Liver (tissue), 9 donors: ENCODE results near the gene ZW10. TPM values are rescaled to one million over a fixed set of nuclear protein-coding genes. Genes with fewer than 3 reads are reported as not detected.

Experiments
- DNase-seq: peaks from one replicate; pipeline ENCODE4 v3.0.0-alpha.2; 2017; ENCODE audit warnings: low spot score
- H3K27ac ChIP-seq, 2 donors: one replicate each; pipeline ENCODE4 v1.7.0; 2013; ENCODE audit warnings: inconsistent platforms in 2 of 2, low read length in 2 of 2, control low read depth in 1 of 2, low read depth in 1 of 2, mild to moderate bottlenecking in 1 of 2
- H3K27me3 ChIP-seq, 4 donors: one replicate each; pipeline versions ENCODE4 v1.6.1 to v1.7.0; 2013; ENCODE audit warnings: low read length in 3 of 4, inconsistent platforms in 1 of 4, mild to moderate bottlenecking in 1 of 4, moderate library complexity in 1 of 4; ENCODE audit not compliant: control insufficient read depth in 4 of 4, insufficient read depth in 4 of 4
- H3K36me3 ChIP-seq, 4 donors: one replicate each; pipeline versions ENCODE4 v1.6.1 to v1.7.0; 2013; ENCODE audit warnings: low read length in 3 of 4, mild to moderate bottlenecking in 3 of 4, low read depth in 1 of 4, moderate library complexity in 1 of 4; ENCODE audit not compliant: control insufficient read depth in 4 of 4, insufficient read depth in 3 of 4
- H3K4me1 ChIP-seq, 4 donors: one replicate each; pipeline versions ENCODE4 v1.6.1 to v1.7.0; 2013; ENCODE audit warnings: low read length in 3 of 4, mild to moderate bottlenecking in 3 of 4, moderate library complexity in 1 of 4; ENCODE audit not compliant: control insufficient read depth in 4 of 4, insufficient read depth in 4 of 4
- H3K4me3 ChIP-seq, 3 donors: one replicate each; pipeline versions ENCODE4 v1.6.1 to v1.7.0; 2013; ENCODE audit warnings: low read length in 3 of 3, control low read depth in 1 of 3, low read depth in 1 of 3, mild to moderate bottlenecking in 1 of 3
- H3K9ac ChIP-seq, 2 donors: one replicate each; pipeline ENCODE4 v1.7.0; 2013; ENCODE audit warnings: low read length in 2 of 2, mild to moderate bottlenecking in 2 of 2, moderate library complexity in 2 of 2, control low read depth in 1 of 2, low read depth in 1 of 2
- H3K9me3 ChIP-seq, 4 donors: one replicate each; pipeline versions ENCODE4 v1.6.1 to v1.7.0; 2013; ENCODE audit warnings: low read length in 3 of 4; ENCODE audit not compliant: control insufficient read depth in 4 of 4
- FOXA1 ChIP-seq: IDR thresholded peaks from 2 replicates; pipeline ENCODE4 v1.6.1; 2016; ENCODE audit warnings: antibody characterized with exemption
- FOXA2 ChIP-seq: IDR thresholded peaks from 2 replicates; pipeline ENCODE4 v1.6.1; 2016; ENCODE audit warnings: antibody characterized with exemption
- GABPA ChIP-seq, 2 donors: IDR thresholded peaks in 1 of 2; conservative IDR thresholded peaks in 1 of 2; 2 replicates each; pipeline ENCODE4 v1.6.1; 2016; ENCODE audit warnings: antibody characterized with exemption in 2 of 2, mild to moderate bottlenecking in 1 of 2, moderate library complexity in 1 of 2
- HNF4G ChIP-seq: IDR thresholded peaks from 2 replicates; pipeline ENCODE4 v1.6.1; 2016; ENCODE audit warnings: antibody characterized with exemption
- JUND ChIP-seq, 2 donors: IDR thresholded peaks; 2 replicates each; pipeline ENCODE4 v1.6.1; 2016; ENCODE audit warnings: antibody characterized with exemption in 2 of 2
- NR2F2 ChIP-seq: IDR thresholded peaks from 2 replicates; pipeline ENCODE4 v1.6.1; 2016; ENCODE audit warnings: antibody characterized with exemption
- RAD21 ChIP-seq, 2 donors: IDR thresholded peaks; 2 replicates each; pipeline ENCODE4 v1.6.1; 2016; ENCODE audit warnings: antibody characterized with exemption in 2 of 2, mild to moderate bottlenecking in 2 of 2
- RXRA ChIP-seq, 2 donors: IDR thresholded peaks; 2 replicates each; pipeline ENCODE4 v1.6.1; 2017 to 2018; ENCODE audit warnings: antibody characterized with exemption in 2 of 2, mild to moderate bottlenecking in 1 of 2
- SP1 ChIP-seq: IDR thresholded peaks from 2 replicates; pipeline ENCODE4 v1.6.1; 2018; ENCODE audit warnings: antibody characterized with exemption, mild to moderate bottlenecking
- TAF1 ChIP-seq: conservative IDR thresholded peaks from 2 replicates; pipeline ENCODE4 v1.6.1; 2016; ENCODE audit warnings: antibody characterized with exemption, mild to moderate bottlenecking
- YY1 ChIP-seq: IDR thresholded peaks from 2 replicates; pipeline ENCODE4 v1.6.1; 2016; ENCODE audit warnings: antibody characterized with exemption, mild to moderate bottlenecking
- WGBS: extraction: QIAGEN DNeasy Blood & Tissue Kit; methylation state at CpG from one replicate; pipeline ENCODE4 v1.1.7; 2013; 5-methylcytosine and 5-hydroxymethylcytosine counted together
- polyA plus RNA-seq, 2 donors: library from polyadenylated mRNA; stranded (reverse) in 1 of 2; unstranded in 1 of 2; fragments of 200-250 nt in 1 of 2; fragments of >200 nt in 1 of 2; fragmentation: Nextera tagmentation in 1 of 2; extraction: Ambion mirVana in 1 of 2; gene quantifications; one replicate each; pipeline versions ENCODE4 v1.2.1 to v1.2.3, GENCODE V29; 2013 to 2015
- total RNA-seq, 2 donors: library from RNA; depleted of rRNA; stranded (reverse); fragments of >200 nt; gene quantifications; one replicate each; pipeline ENCODE4 v1.2.3, GENCODE V29; 2014
- TF ChIP-seq, protein P1 (sequence below): IDR thresholded peaks from 2 replicates; pipeline ENCODE4 v1.6.1; 2016; ENCODE audit warnings: antibody characterized with exemption
- TF ChIP-seq, protein P2 (sequence below): fragments of 150-350 bp; IDR thresholded peaks from 2 replicates; pipeline ENCODE4 v1.5.1; 2017; ENCODE audit warnings: improper control_type of control experiment, low read depth, low read length; ENCODE audit not compliant: missing input control
- TF ChIP-seq, protein P3 (sequence below): IDR thresholded peaks from 2 replicates; pipeline ENCODE4 v1.6.1; 2016; ENCODE audit warnings: antibody characterized with exemption, mild to moderate bottlenecking
- TF ChIP-seq, protein P4 (sequence below): IDR thresholded peaks from 2 replicates; pipeline ENCODE4 v1.6.1; 2016; ENCODE audit warnings: antibody characterized with exemption
- TF ChIP-seq, protein P5 (sequence below): IDR thresholded peaks from 2 replicates; pipeline ENCODE4 v1.6.1; 2016; ENCODE audit warnings: antibody characterized with exemption
- donor health status: healthy.
- donor health status: healthy.
- donor health status: healthy.
- donor health status: healthy.
- donor health status: healthy.

ZW10 gene
- total and polyA plus RNA-seq, 4 donors, result 3.7 to 16.8 (median 9.3) TPM

DNA sequence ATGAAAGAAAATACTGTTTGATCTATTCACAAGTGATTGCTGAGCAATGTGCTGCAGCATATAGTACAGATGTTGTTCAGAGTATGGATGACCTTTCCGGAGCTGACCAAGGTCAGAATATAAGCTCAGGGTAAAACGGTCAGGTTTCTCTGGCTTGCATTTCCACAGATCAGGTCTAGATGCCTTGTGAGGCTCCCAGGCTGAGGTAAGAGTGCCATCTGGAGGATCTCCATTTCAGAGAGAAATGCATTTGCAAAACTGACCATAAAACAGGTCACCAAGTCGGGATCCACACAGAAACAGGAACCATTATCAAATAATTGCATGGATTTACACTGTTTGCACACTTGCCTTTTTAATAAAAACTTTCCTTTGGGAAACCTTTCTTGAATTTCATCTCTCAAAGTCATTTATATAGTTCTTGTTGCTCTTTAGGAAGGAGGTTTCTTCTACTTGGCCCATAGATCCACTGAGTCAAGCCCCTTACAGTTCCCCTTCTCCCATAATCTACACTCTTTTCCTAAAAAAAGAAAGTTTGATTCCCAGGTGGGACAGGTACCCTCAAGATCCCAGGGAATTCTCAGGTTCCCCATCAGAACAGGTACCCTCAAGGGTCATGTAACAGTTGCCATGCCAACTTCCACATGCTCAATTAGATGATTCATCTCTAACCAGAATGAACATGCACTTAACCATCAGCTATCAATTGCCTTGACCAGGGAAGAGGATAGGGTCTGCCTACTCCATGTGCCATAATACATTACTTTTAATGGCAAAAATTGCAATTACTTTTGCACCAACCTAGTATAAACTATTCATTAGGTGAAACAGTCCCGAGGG is 42.4 kb downstream of the ZW10 start:
- no peak for DNase-seq
- peaks cover 3 to 29% (median 17%) of the 10 kb centered on the region in 4 donors for H3K36me3 ChIP-seq
- no peaks in the 10 kb centered on the region for H3K9me3 ChIP-seq
- no peak for TF ChIP-seq SP1
- TF ChIP-seq, protein P1, sequence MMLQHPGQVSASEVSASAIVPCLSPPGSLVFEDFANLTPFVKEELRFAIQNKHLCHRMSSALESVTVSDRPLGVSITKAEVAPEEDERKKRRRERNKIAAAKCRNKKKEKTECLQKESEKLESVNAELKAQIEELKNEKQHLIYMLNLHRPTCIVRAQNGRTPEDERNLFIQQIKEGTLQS, result no peak
- no peak for TF ChIP-seq YY1
- TF ChIP-seq, protein P2, sequence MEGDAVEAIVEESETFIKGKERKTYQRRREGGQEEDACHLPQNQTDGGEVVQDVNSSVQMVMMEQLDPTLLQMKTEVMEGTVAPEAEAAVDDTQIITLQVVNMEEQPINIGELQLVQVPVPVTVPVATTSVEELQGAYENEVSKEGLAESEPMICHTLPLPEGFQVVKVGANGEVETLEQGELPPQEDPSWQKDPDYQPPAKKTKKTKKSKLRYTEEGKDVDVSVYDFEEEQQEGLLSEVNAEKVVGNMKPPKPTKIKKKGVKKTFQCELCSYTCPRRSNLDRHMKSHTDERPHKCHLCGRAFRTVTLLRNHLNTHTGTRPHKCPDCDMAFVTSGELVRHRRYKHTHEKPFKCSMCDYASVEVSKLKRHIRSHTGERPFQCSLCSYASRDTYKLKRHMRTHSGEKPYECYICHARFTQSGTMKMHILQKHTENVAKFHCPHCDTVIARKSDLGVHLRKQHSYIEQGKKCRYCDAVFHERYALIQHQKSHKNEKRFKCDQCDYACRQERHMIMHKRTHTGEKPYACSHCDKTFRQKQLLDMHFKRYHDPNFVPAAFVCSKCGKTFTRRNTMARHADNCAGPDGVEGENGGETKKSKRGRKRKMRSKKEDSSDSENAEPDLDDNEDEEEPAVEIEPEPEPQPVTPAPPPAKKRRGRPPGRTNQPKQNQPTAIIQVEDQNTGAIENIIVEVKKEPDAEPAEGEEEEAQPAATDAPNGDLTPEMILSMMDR, result peak; percentile 25
- TF ChIP-seq, protein P3, sequence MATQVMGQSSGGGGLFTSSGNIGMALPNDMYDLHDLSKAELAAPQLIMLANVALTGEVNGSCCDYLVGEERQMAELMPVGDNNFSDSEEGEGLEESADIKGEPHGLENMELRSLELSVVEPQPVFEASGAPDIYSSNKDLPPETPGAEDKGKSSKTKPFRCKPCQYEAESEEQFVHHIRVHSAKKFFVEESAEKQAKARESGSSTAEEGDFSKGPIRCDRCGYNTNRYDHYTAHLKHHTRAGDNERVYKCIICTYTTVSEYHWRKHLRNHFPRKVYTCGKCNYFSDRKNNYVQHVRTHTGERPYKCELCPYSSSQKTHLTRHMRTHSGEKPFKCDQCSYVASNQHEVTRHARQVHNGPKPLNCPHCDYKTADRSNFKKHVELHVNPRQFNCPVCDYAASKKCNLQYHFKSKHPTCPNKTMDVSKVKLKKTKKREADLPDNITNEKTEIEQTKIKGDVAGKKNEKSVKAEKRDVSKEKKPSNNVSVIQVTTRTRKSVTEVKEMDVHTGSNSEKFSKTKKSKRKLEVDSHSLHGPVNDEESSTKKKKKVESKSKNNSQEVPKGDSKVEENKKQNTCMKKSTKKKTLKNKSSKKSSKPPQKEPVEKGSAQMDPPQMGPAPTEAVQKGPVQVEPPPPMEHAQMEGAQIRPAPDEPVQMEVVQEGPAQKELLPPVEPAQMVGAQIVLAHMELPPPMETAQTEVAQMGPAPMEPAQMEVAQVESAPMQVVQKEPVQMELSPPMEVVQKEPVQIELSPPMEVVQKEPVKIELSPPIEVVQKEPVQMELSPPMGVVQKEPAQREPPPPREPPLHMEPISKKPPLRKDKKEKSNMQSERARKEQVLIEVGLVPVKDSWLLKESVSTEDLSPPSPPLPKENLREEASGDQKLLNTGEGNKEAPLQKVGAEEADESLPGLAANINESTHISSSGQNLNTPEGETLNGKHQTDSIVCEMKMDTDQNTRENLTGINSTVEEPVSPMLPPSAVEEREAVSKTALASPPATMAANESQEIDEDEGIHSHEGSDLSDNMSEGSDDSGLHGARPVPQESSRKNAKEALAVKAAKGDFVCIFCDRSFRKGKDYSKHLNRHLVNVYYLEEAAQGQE, result no peak
- peak; percentile 79 to 82 for TF ChIP-seq RAD21 (IDR thresholded peaks at IDR 0.05)
- no peak overlapping the region for H3K9ac ChIP-seq
- no peak overlapping the region for H3K4me3 ChIP-seq
- WGBS, result 51% methylated on average over 4 of the region's 4 CpGs
- no peak overlapping the region for H3K27ac ChIP-seq
- H3K4me1 ChIP-seq, result peaks cover 0 to 1% (median 0%) of the 10 kb centered on the region in 4 donors
- H3K27me3 ChIP-seq, result no peaks in the 10 kb centered on the region

DNA sequence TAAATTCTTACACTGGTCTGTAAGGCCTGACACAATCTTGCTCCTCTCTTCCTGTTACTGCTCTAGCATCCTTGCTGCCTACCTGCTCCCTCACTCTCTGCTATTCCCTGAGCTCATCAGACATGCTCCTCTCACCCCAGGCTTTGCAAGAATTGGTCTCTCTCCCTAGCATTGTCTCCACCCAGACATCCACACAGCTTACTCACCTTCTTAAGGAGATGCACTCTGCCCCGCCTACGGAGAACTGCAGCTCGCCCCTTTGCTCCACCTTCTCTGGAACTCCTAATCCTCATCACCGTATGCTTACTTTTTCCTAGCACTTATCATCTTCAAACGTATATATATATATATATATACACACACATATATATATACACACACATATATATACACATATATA is 44.0 kb downstream of the ZW10 start:
- H3K9ac ChIP-seq, result no peak overlapping the region
- no peak overlapping the region for H3K27ac ChIP-seq
- H3K4me1 ChIP-seq, result peaks cover 0 to 4% (median 0%) of the 10 kb centered on the region in 4 donors
- no peaks in the 10 kb centered on the region for H3K9me3 ChIP-seq
- DNase-seq, result no peak
- no peaks in the 10 kb centered on the region for H3K27me3 ChIP-seq
- H3K36me3 ChIP-seq, result peaks cover 3 to 22% (median 17%) of the 10 kb centered on the region in 4 donors
- TF ChIP-seq JUND (IDR thresholded peaks at IDR 0.05), result no peak
- no peak for TF ChIP-seq FOXA1
- no peak for TF ChIP-seq RXRA (IDR thresholded peaks at IDR 0.05)
- TF ChIP-seq, protein P4, sequence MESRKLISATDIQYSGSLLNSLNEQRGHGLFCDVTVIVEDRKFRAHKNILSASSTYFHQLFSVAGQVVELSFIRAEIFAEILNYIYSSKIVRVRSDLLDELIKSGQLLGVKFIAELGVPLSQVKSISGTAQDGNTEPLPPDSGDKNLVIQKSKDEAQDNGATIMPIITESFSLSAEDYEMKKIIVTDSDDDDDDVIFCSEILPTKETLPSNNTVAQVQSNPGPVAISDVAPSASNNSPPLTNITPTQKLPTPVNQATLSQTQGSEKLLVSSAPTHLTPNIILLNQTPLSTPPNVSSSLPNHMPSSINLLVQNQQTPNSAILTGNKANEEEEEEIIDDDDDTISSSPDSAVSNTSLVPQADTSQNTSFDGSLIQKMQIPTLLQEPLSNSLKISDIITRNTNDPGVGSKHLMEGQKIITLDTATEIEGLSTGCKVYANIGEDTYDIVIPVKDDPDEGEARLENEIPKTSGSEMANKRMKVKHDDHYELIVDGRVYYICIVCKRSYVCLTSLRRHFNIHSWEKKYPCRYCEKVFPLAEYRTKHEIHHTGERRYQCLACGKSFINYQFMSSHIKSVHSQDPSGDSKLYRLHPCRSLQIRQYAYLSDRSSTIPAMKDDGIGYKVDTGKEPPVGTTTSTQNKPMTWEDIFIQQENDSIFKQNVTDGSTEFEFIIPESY, result no peak
- TF ChIP-seq NR2F2, result no peak
- no peak for TF ChIP-seq FOXA2
- TF ChIP-seq, protein P5, sequence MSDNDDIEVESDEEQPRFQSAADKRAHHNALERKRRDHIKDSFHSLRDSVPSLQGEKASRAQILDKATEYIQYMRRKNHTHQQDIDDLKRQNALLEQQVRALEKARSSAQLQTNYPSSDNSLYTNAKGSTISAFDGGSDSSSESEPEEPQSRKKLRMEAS, result no peak
- TF ChIP-seq RAD21 (IDR thresholded peaks at IDR 0.05), result no peak
- no peak for TF ChIP-seq SP1
- TF ChIP-seq TAF1, result no peak
- TF ChIP-seq GABPA (IDR thresholded peaks at IDR 0.05 in 1 of 2, conservative IDR thresholded peaks at IDR 0.05 in 1 of 2), result no peak
- no peak for TF ChIP-seq HNF4G
- TF ChIP-seq, protein P3, result no peak
- TF ChIP-seq YY1, result no peak
- 78% methylated on average over 5 of the region's 5 CpGs for WGBS
- H3K4me3 ChIP-seq, result no peak overlapping the region
